Heart left ventricle (tissue), 13 donors: ENCODE measurements around the gene ZNF544.

Experiments
- POLR2A ChIP-seq, 2 donors: fragments of 450-650 bp; IDR thresholded peaks; one replicate each; pipeline ENCODE4 v1.6.1; 2017; ENCODE audit warnings: antibody characterized with exemption in 2 of 2, mild to moderate bottlenecking in 2 of 2, moderate library complexity in 2 of 2
- TF ChIP-seq, protein P1 (sequence below), 12 donors: fragments of 200-600 bp; sonication (generic) in 4 of 12; IDR thresholded peaks; one replicate each; pipeline versions ENCODE4 v1.5.0 to v1.8.0; 2018 to 2022; ENCODE audit warnings: antibody characterized with exemption in 12 of 12, mild to moderate bottlenecking in 5 of 12
- donor health status: ischemic (EF 13 %, LVEDD 7.1; RV severe dilation, severe dysfunction).
- donor health status: DM: no; HTN: yes; CAD: no.
- donor health status: DM: no; HTN: no; CAD: no.
- donor health status: ischemic (EF 25% LVEDD 6.9; RV normal size, moderate dysfunction).
- donor health status: ischemic (EF 25% LVEDD 5.7; RV mildly dilated, moderate dysfunction).
- donor health status: ischemic (EF 35%, LVEDD 5.7; RV mildly dilated, moderate dysfunction).
- donor health status: nonischemic (EF 11% LVEDD 7.7; RV severe dilation, severe dysfunction).
- donor health status: DM: yes; HTN: yes; CAD: no.
- donor health status: PGD.
- donor health status: ischemic (EF 29% LVEDD 5.4; RV normal size, mild dysfunction).
- donor health status: nonischemic (EF 23%, LVEDD 6.1; RV moderate dilation, normal function).

DNA sequence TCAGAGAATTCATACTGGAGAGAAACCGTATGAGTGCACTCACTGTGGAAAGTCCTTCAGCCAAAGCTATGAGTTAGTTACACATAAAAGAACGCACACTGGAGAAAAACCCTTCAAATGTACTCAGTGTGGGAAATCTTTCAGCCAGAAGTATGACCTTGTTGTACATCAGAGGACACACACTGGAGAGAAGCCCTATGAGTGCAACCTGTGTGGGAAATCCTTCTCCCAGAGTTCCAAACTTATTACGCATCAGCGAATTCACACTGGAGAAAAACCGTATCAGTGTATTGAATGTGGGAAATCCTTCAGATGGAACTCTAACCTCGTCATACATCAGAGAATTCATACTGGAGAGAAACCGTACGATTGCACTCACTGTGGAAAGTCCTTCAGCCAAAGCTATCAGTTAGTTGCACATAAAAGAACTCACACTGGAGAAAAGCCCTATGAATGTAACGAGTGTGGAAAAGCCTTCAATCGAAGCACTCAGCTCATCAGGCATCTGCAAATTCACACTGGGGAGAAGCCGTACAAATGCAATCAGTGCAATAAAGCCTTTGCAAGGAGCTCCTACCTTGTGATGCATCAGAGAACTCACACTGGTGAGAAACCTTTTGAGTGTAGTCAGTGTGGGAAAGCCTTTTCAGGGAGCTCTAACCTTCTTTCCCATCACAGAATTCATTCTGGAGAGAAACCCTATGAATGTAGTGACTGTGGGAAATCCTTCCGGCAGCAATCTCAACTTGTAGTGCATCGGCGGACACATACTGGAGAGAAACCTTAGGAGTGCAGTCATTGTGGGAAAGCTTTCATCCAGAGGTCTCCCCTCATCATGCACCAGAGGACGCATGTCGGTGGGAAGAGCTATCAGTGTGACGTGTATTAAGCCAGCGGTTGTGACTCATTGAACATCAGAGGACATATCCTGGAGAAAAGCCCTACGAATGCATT, 33.5 kb downstream of the ZNF544 start:
- TF ChIP-seq, protein P1, sequence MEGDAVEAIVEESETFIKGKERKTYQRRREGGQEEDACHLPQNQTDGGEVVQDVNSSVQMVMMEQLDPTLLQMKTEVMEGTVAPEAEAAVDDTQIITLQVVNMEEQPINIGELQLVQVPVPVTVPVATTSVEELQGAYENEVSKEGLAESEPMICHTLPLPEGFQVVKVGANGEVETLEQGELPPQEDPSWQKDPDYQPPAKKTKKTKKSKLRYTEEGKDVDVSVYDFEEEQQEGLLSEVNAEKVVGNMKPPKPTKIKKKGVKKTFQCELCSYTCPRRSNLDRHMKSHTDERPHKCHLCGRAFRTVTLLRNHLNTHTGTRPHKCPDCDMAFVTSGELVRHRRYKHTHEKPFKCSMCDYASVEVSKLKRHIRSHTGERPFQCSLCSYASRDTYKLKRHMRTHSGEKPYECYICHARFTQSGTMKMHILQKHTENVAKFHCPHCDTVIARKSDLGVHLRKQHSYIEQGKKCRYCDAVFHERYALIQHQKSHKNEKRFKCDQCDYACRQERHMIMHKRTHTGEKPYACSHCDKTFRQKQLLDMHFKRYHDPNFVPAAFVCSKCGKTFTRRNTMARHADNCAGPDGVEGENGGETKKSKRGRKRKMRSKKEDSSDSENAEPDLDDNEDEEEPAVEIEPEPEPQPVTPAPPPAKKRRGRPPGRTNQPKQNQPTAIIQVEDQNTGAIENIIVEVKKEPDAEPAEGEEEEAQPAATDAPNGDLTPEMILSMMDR (IDR thresholded peaks at IDR 0.05): no peak
- no peak for TF ChIP-seq POLR2A (IDR thresholded peaks at IDR 0.05)
